HEK293 (cell line): Measurements from ENCODE around the gene TM9SF1.

Source experiments
- CTCF ChIP-seq: fragments of 450-650 bp; formaldehyde crosslinking; IDR thresholded peaks from 2 replicates; pipeline ENCODE4 v1.5.1; 2016; ENCODE audit warnings: missing biosample characterization, missing genetic modification characterization
- HOXD13 ChIP-seq: sonication (generic); formaldehyde crosslinking; IDR thresholded peaks from 2 replicates; pipeline ENCODE4 v1.8.0; 2022; ENCODE audit warnings: missing genetic modification reagents, borderline replicate concordance
- YY1 ChIP-seq: fragments of 450-650 bp; formaldehyde crosslinking; IDR thresholded peaks from 2 replicates; pipeline ENCODE4 v1.5.1; 2018; ENCODE audit warnings: missing biosample characterization, missing genetic modification characterization
- ZBTB44 ChIP-seq: fragments of 450-650 bp; IDR thresholded peaks from 2 replicates; pipeline ENCODE4 v1.5.1; 2018; ENCODE audit warnings: missing biosample characterization, mild to moderate bottlenecking, missing genetic modification characterization
- ZNF148 ChIP-seq: fragments of 450-650 bp; formaldehyde crosslinking; IDR thresholded peaks from 2 replicates; pipeline ENCODE4 v1.5.0; 2017; ENCODE audit warnings: missing biosample characterization, missing genetic modification characterization, borderline replicate concordance
- ZNF426 ChIP-seq: fragments of 450-650 bp; formaldehyde crosslinking; IDR thresholded peaks from 2 replicates; pipeline ENCODE4 v1.5.1; 2017; ENCODE audit warnings: missing biosample characterization, missing genetic modification characterization, mild to moderate bottlenecking, inconsistent platforms, moderate library complexity
- ZNF549 ChIP-seq: fragments of 450-650 bp; IDR thresholded peaks from 2 replicates; pipeline ENCODE4 v1.5.1; 2018; ENCODE audit warnings: missing biosample characterization, missing genetic modification characterization, mild to moderate bottlenecking, inconsistent platforms, moderate library complexity
- ZNF571 ChIP-seq: fragments of 450-650 bp; formaldehyde crosslinking; IDR thresholded peaks from 2 replicates; pipeline ENCODE4 v1.5.0; 2017; ENCODE audit warnings: missing biosample characterization, missing genetic modification characterization
- ZNF621 ChIP-seq: fragments of 450-650 bp; formaldehyde crosslinking; IDR thresholded peaks from 2 replicates; pipeline ENCODE4 v1.5.1; 2017; ENCODE audit warnings: missing biosample characterization, missing genetic modification characterization
- ZNF629 ChIP-seq: fragments of 450-650 bp; formaldehyde crosslinking; IDR thresholded peaks from 2 replicates; pipeline ENCODE4 v1.5.1; 2017; ENCODE audit warnings: missing biosample characterization, missing genetic modification characterization
- ZNF639 ChIP-seq: fragments of 450-650 bp; formaldehyde crosslinking; IDR thresholded peaks from 2 replicates; pipeline ENCODE4 v1.5.1; 2016; ENCODE audit warnings: missing biosample characterization, missing genetic modification characterization
- ZNF670 ChIP-seq: fragments of 450-650 bp; formaldehyde crosslinking; IDR thresholded peaks from 2 replicates; pipeline ENCODE4 v1.5.1; 2016; ENCODE audit warnings: missing biosample characterization, missing genetic modification characterization, low read depth
- ZNF701 ChIP-seq: fragments of 450-650 bp; formaldehyde crosslinking; IDR thresholded peaks from 2 replicates; pipeline ENCODE4 v1.5.1; 2016; ENCODE audit warnings: missing biosample characterization, missing genetic modification characterization

- TF ChIP-seq ZNF426 (tag by site-specific recombination), result no peak
- TF ChIP-seq ZNF701, result no peak
- TF ChIP-seq ZNF621, result no peak
- no peak for TF ChIP-seq CTCF
- no peak for TF ChIP-seq YY1 (tag by site-specific recombination)
- TF ChIP-seq ZBTB44 (tag by site-specific recombination), result no peak
- TF ChIP-seq ZNF571 (tag by site-specific recombination), result no peak
- TF ChIP-seq ZNF549, result no peak
- TF ChIP-seq ZNF629 (tag by site-specific recombination), result no peak
- no peak for TF ChIP-seq ZNF639 (tag by site-specific recombination)
- TF ChIP-seq ZNF670, result no peak
- TF ChIP-seq HOXD13 (CRISPR knock-in tag), result no peak
- TF ChIP-seq ZNF148, result no peak
These were observed 18.8 kb upstream of the TM9SF1 start for GRCh38 chr14:24213866-24214662.
